Right lobe of liver (tissue), 6 donors: ENCODE results near the gene USP48. TPM values are rescaled to one million over a fixed set of nuclear protein-coding genes. Genes with fewer than 3 reads are reported as not detected.
"Not testable (repeated sequence)": the region's sequence is repeated elsewhere in the genome, so short reads cannot be mapped to it uniquely, and the experiment has no call there.

Experiments used
- ATAC-seq, 4 donors: fragments of 200-7000 bp; cut with Tn5 transposase; one replicate each; pipeline ENCODE4 v1.9.1; 2020; ENCODE audit warnings: mild to moderate bottlenecking in 4 of 4, moderate library complexity in 4 of 4
- DNase-seq, 3 donors: peaks; one replicate each; pipeline ENCODE4 v3.0.0-alpha.2; 2020
- H3K27ac ChIP-seq, 3 donors: fragments of 200-600 bp; one replicate each; pipeline ENCODE4 v1.8.0; 2022
- H3K27me3 ChIP-seq, 2 donors: fragments of 200-600 bp; one replicate each; pipeline ENCODE4 v1.8.0; 2022
- H3K36me3 ChIP-seq, 4 donors: fragments of 200-600 bp; sonication (generic) in 1 of 4; one replicate each; pipeline versions ENCODE4 v1.5.1 to v1.8.0; 2017 to 2022; ENCODE audit warnings: control low read depth in 1 of 4
- H3K4me1 ChIP-seq, 4 donors: fragments of 200-600 bp; sonication (generic) in 1 of 4; one replicate each; pipeline versions ENCODE4 v1.5.1 to v1.8.0; 2017 to 2022; ENCODE audit warnings: control low read depth in 1 of 4
- H3K4me3 ChIP-seq, 3 donors: fragments of 200-600 bp; one replicate each; pipeline ENCODE4 v1.8.0; 2022
- H3K9me3 ChIP-seq, 4 donors: fragments of 200-600 bp; sonication (generic) in 1 of 4; one replicate each; pipeline versions ENCODE4 v1.5.1 to v1.8.0; 2017 to 2022; ENCODE audit warnings: control low read depth in 1 of 4
- POLR2A ChIP-seq: fragments of 450-650 bp; IDR thresholded peaks from one replicate; pipeline ENCODE4 v1.6.1; 2017; ENCODE audit warnings: antibody characterized with exemption, mild to moderate bottlenecking
- WGBS: methylation state at CpG from one replicate; pipeline ENCODE4 v1.1.6; 2018; ENCODE audit warnings: low coverage, low lambda C conversion rate; ENCODE audit not compliant: insufficient coverage; ENCODE audit errors: missing lambda C conversion rate; 5-methylcytosine and 5-hydroxymethylcytosine counted together
- intact Hi-C, 2 donors: fragments of 100-400 bp; cut with DNase I; formaldehyde crosslinking; loops; one replicate each; pipeline versions ENCODE4 v1.11.2 to v1.14.1; 2022
- total RNA-seq, 6 experiments: library from RNA; depleted of rRNA in 2 of 6; stranded (reverse); fragments of >200 nt in 2 of 6; fragmentation: NEBNext Ultra II Directional in 3 of 6; extraction: Animal tissue kit (Norgen Biotek cat#: 25700) in 3 of 6; gene quantifications; one replicate each; pipeline versions ENCODE4 v1.1.0 to v1.2.4, GENCODE V29; 2016 to 2023
- TF ChIP-seq, protein P1 (sequence below), 4 donors: fragments of 200-600 bp in 3 of 4; fragments of 450-650 bp in 1 of 4; IDR thresholded peaks; one replicate each; pipeline versions ENCODE4 v1.5.1 to v1.8.0; 2016 to 2022; ENCODE audit warnings: antibody characterized with exemption in 4 of 4, mild to moderate bottlenecking in 2 of 4
- donor health status: DM: no; HTN: yes; CAD: no.
- donor health status: DM: no; HTN: no; CAD: no.
- donor health status: DM: no; HTN: no; CAD: no.
- donor health status: DM: no; HTN: yes; CAD: no.
- donor health status: DM: no; HTN: yes; CAD: no.

The USP48 gene
- total RNA-seq, 6 experiments from 2014 or later = 21.3 to 24.5 (median 22.8) TPM

DNA sequence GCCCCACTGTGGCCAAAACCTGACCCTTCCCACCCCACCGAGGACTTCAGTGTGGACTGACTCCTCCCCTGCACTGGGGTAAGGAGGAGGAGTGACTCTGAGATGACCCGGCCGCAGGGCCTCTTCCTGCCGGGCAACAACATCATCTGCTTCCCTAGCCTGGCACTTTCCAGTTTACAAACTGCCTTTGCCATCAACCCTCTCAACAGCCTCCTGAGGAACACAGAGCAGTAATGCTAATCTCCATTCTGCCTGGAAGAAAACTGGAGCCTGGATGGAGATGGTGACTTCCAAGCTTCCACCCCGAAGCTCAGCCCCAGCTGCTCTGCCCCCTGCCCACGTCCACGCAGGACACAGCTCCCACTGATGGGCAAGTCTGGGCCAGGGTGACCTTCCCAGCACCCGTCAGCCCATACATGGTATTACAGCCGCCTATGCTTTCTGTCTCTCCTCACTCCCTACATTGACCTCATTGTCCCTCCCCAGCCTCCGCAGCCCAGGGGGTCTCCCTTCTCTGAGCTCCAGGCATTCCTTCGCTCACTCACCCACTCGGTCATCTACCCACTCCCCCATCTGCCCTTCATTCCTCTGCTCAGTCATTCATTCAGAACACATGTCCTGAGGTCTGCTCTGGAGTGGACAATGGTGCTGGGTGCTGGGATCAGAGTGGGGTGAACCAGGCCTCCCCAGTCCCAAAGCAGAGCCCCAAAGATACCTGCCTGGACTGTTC is 148.0 kb downstream of the USP48 start:
- Histone ChIP-seq H3K36me3 (no peaks in the 10 kb centered on the region), H3K9me3 (no peaks in the 10 kb centered on the region), H3K27ac (no peak overlapping the region), H3K27me3 (no peaks in the 10 kb centered on the region), H3K4me3 (no peak overlapping the region), H3K4me1 (peaks cover 0 to 12% (median 4%) of the 10 kb centered on the region in 4 donors)
- DNase-seq (peak in 1 of 3 donors; percentile 37), ATAC-seq (no peak)
- intact Hi-C loops = no loop called here
- WGBS = 51% methylated on average over 9 of the region's 12 CpGs
- TF ChIP-seq, protein P1, sequence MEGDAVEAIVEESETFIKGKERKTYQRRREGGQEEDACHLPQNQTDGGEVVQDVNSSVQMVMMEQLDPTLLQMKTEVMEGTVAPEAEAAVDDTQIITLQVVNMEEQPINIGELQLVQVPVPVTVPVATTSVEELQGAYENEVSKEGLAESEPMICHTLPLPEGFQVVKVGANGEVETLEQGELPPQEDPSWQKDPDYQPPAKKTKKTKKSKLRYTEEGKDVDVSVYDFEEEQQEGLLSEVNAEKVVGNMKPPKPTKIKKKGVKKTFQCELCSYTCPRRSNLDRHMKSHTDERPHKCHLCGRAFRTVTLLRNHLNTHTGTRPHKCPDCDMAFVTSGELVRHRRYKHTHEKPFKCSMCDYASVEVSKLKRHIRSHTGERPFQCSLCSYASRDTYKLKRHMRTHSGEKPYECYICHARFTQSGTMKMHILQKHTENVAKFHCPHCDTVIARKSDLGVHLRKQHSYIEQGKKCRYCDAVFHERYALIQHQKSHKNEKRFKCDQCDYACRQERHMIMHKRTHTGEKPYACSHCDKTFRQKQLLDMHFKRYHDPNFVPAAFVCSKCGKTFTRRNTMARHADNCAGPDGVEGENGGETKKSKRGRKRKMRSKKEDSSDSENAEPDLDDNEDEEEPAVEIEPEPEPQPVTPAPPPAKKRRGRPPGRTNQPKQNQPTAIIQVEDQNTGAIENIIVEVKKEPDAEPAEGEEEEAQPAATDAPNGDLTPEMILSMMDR (IDR thresholded peaks at IDR 0.05) = no peak
- no peak for TF ChIP-seq POLR2A

DNA sequence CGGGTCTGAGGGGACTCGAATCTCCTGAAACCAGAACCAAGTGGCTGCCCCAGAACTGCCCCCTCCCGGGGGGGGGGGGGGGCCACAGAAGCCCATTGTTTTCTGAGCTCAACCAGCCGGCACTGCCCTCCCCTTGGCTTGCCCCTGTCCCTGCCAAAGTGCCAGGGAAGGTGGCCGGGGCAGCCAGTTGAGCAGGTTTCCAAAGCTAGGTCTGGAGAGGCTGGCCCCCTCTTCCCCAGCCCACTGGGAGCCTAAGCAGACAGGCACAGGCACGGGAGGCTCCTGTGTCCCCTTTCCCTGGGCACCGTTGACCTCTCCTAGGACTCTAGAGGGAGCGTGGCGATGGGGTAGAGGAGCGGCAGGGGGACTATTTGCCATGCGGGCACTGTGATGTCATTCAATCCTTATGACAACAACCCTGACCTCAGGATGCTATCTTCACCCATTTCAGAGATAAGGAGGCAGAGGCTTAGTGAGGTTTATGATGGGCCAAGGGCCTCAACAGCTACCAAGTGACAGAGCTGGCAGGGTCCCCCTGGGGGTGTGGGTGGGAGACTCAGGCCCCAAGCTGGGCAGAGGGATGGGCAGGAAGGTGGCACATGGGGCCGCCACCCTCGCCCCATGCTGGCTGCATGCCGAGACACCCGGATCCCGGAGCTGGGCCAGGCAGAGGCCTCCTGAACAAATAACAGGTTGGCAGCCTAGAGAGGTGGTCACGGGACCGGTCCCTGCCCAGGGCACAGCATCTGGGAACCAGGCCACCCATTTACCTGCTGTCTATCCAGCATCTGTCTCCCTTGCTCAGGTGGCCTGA is 148.8 kb downstream of the USP48 start:
- DNase-seq (peak; percentile 80 to 90 (median 87)), ATAC-seq (peak; percentile 83 to 91 (median 90))
- H3K27ac ChIP-seq = peak overlapping the region in 1 of 3 donors; percentile 3
- WGBS = 40% methylated on average over 1 of the region's 18 CpGs
- no peaks in the 10 kb centered on the region for H3K9me3 ChIP-seq
- H3K4me1 ChIP-seq = peaks cover 0 to 12% (median 4%) of the 10 kb centered on the region in 4 donors
- H3K27me3 ChIP-seq = no peaks in the 10 kb centered on the region
- no peaks in the 10 kb centered on the region for H3K36me3 ChIP-seq
- TF ChIP-seq, protein P1 (IDR thresholded peaks at IDR 0.05) = no peak
- no peak for TF ChIP-seq POLR2A
- intact Hi-C loops = no loop called here
- H3K4me3 ChIP-seq = no peak overlapping the region

DNA sequence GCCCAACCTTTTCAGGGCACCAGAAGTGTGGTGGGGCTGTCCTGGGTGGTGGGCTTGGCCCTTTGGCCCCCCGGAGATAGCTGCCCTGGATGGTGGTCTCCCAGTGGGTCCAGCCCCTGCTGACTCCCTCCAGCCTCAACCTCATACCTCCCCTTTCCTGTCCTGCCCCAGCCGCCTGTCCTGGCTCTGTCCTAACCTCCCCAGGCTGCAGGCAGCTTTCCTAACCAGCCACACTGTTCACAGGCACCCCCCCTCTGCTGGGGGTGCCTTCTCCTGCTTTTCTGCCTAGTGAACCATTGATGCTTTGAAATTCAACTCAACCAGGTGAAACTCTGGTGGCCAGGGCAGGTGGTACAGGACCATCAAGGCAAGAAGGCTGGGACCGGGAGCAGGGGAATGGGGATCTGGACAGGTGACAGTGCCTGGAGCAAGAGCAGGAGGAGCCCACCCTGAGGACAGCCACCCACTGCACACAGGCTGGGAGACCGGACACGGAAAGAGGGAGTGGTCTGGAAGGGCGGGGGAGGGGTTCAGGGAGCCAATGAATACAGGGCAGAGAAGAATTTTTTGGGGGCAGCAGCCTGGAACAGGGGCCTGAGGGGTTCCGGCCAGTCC is 149.7 kb downstream of the USP48 start:
- H3K4me3 ChIP-seq = no peak overlapping the region
- DNase-seq (peak in 1 of 3 donors; percentile 42), ATAC-seq (no peak)
- H3K9me3 ChIP-seq = no peaks in the 10 kb centered on the region
- H3K4me1 ChIP-seq = peaks cover 0 to 12% (median 4%) of the 10 kb centered on the region in 4 donors
- intact Hi-C loops = no loop called here
- TF ChIP-seq POLR2A = no peak
- TF ChIP-seq, protein P1 (IDR thresholded peaks at IDR 0.05) = no peak
- H3K27me3 ChIP-seq = no peaks in the 10 kb centered on the region
- no peaks in the 10 kb centered on the region for H3K36me3 ChIP-seq
- WGBS = 84% methylated on average over 5 of the region's 7 CpGs
- no peak overlapping the region for H3K27ac ChIP-seq

DNA sequence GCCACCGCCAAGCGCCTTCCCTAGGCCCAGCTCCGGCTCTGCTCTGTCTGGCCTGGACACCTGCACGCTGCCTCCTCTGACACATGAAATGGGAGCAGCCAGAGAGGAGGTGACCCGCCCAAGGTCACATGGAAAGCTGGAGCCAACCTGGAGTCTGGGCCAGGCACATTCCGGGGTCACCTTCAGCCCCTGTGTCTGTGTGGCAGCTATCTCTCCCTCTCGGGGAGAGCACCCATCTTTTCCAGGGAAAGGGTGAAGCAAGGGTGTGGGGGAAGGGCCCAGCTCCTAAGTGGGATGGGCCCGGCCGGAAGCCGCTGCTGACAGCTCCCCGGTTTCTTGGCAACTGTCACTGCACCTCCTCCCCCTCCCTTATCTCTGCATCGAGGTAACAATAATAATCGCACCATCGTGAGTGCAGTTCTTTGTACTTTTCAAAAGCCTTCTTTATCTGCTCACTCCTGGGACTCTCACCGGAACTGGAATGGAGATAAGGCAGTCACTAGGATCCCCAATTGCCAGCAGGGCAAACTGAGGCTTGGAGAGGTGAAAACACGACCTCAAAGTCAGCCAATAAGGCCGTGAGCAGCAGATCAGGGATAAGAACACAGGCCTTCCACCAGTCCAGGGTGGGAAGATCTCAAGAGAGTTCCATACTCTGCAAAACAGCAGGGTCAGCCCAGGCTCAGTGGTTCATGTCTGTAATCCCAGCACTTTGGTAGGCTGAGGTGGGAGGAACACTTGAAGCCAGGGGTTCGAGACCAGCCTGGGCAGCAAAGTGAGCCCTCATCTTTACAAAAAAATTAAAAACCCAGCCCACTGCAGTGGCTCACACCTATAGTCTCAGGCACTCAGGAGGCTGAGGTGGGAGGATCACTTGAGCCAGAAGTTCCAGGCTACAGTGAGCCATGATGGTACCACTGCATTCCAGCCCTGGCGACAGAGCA is 150.7 kb downstream of the USP48 start:
- Histone ChIP-seq H3K27ac (no peak overlapping the region), H3K27me3 (no peaks in the 10 kb centered on the region), H3K36me3 (no peaks in the 10 kb centered on the region), H3K4me3 (no peak overlapping the region), H3K9me3 (no peaks in the 10 kb centered on the region), H3K4me1 (peaks cover 0 to 12% (median 4%) of the 10 kb centered on the region in 4 donors)
- intact Hi-C loops = no loop called here
- 29% methylated on average over 12 of the region's 19 CpGs for WGBS
- DNase-seq (peak in 2 of 3 donors; percentile 49 to 52), ATAC-seq (peak; percentile 3 to 46 (median 34))
- TF ChIP-seq, protein P1 (IDR thresholded peaks at IDR 0.05) = no peak

DNA sequence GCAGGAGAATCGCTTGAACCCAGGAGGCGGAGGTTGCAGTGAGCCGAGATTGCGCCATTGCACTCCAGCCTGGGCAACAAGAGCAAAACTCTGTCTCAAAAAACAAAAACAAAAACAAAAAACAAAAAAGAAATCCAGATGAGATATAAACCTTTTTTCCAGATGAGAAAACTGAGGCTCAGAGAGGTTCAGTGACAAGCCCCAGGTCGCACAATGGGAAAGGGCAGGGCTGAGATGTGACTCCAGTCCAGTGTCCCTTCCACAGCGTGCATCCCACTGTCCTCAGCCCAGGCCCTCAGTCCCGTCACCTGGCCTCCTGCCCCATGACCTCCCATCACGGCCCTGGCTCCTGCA is 151.4 kb downstream of the USP48 start:
- ATAC-seq, H3K4me3 ChIP-seq, H3K36me3 ChIP-seq, H3K9me3 ChIP-seq, intact Hi-C loops, H3K27ac ChIP-seq, H3K27me3 ChIP-seq, DNase-seq: not testable (repeated sequence)
- peaks cover 0 to 12% (median 4%) of the 10 kb centered on the region in 4 donors for H3K4me1 ChIP-seq
- 90% methylated on average over 6 of the region's 8 CpGs for WGBS
